Neural progenitor cell (in vitro differentiated cells): ENCODE measurements around the gene DEGS1. TPM values are rescaled to one million over a fixed set of nuclear protein-coding genes. Genes with fewer than 3 reads are reported as not detected.
A peak's percentile ranks its signal among the peaks of the same experiment; 100 is the strongest.
"Not testable (repeated sequence)": the region's sequence is repeated elsewhere in the genome, so short reads cannot be mapped to it uniquely, and the experiment has no call there.

Source experiments
- DNase-seq: peaks from one replicate; pipeline ENCODE4 v3.0.0-alpha.2; 2016; ENCODE audit warnings: low spot score
- H2AFZ ChIP-seq: fragments of 200-600 bp; sonication (generic); replicated peaks from 2 replicates; pipeline ENCODE4 v1.6.1; 2016; ENCODE audit warnings: antibody characterized with exemption
- H3F3A ChIP-seq: fragments of 200-600 bp; sonication (generic); 2 replicates; pipeline ENCODE4 v1.6.1; 2016; ENCODE audit warnings: antibody characterized with exemption, low read depth
- H3K27ac ChIP-seq: fragments of 200-600 bp; sonication (generic); 2 replicates; pipeline ENCODE4 v1.5.1; 2016; ENCODE audit warnings: mild to moderate bottlenecking
- H3K27me3 ChIP-seq: fragments of 200-600 bp; sonication (generic); 2 replicates; pipeline ENCODE4 v1.6.1; 2016; ENCODE audit warnings: mild to moderate bottlenecking, moderate library complexity
- H3K36me3 ChIP-seq: fragments of 200-600 bp; sonication (generic); 2 replicates; pipeline ENCODE4 v1.5.1; 2016
- H3K4me1 ChIP-seq: fragments of 200-600 bp; sonication (generic); 2 replicates; pipeline ENCODE4 v1.6.1; 2016; ENCODE audit warnings: mixed run types
- H3K4me2 ChIP-seq: fragments of 200-600 bp; sonication (generic); 2 replicates; pipeline ENCODE4 v1.6.1; 2016
- H3K4me3 ChIP-seq: fragments of 200-600 bp; sonication (generic); 2 replicates; pipeline ENCODE4 v1.5.1; 2016
- H3K79me2 ChIP-seq: fragments of 200-600 bp; sonication (generic); 2 replicates; pipeline ENCODE4 v1.6.1; 2016; ENCODE audit warnings: low read depth
- H3K9ac ChIP-seq: fragments of 200-600 bp; sonication (generic); 2 replicates; pipeline ENCODE4 v1.6.1; 2016
- H3K9me3 ChIP-seq: fragments of 200-600 bp; sonication (generic); 2 replicates; pipeline ENCODE4 v1.5.1; 2016; ENCODE audit warnings: low read depth
- H4K20me1 ChIP-seq: fragments of 200-600 bp; sonication (generic); 2 replicates; pipeline ENCODE4 v1.6.1; 2016; ENCODE audit warnings: low read depth
- H3K27ac Mint-ChIP-seq: 3 replicates; pipeline ENCODE4 v1.8.0; 2021; ENCODE audit warnings: mixed read lengths
- H3K27me3 Mint-ChIP-seq: 2 replicates; pipeline ENCODE4 v1.8.0; 2022; ENCODE audit warnings: low read depth, mild to moderate bottlenecking, inconsistent platforms, moderate library complexity, mixed read lengths; ENCODE audit not compliant: insufficient read depth
- H3K36me3 Mint-ChIP-seq: 3 replicates; pipeline ENCODE4 v1.8.0; 2021; ENCODE audit warnings: mixed read lengths
- H3K4me1 Mint-ChIP-seq: 3 replicates; pipeline ENCODE4 v1.8.0; 2021; ENCODE audit warnings: mixed read lengths
- H3K4me3 Mint-ChIP-seq: 3 replicates; pipeline ENCODE4 v1.8.0; 2021; ENCODE audit warnings: mild to moderate bottlenecking, moderate library complexity, mixed read lengths
- H3K9me3 Mint-ChIP-seq: 3 replicates; pipeline ENCODE4 v1.8.0; 2020; ENCODE audit warnings: mixed read lengths
- EZH2 ChIP-seq: fragments of 200-600 bp; sonication (generic); IDR thresholded peaks from 2 replicates; pipeline ENCODE4 v1.6.1; 2017; ENCODE audit warnings: antibody characterized with exemption, mild to moderate bottlenecking, moderate library complexity
- EZH2phosphoT487 ChIP-seq: fragments of 200-600 bp; sonication (generic); IDR thresholded peaks from 2 replicates; pipeline ENCODE4 v1.6.1; 2017; ENCODE audit warnings: antibody characterized with exemption
- total RNA-seq: library from RNA; depleted of rRNA; stranded (reverse); fragments of >200 nt; gene quantifications from 2 replicates; pipeline ENCODE4 v1.2.3, GENCODE V29; 2015; ENCODE audit warnings: low replicate concordance
- TF ChIP-seq, protein P1 (sequence below): fragments of 200-600 bp; sonication (generic); IDR thresholded peaks from 2 replicates; pipeline ENCODE4 v1.5.1; 2017; ENCODE audit warnings: antibody characterized with exemption, mild to moderate bottlenecking

Gene DEGS1
- total RNA-seq, 1 donor from 2014 or later = 91.2 TPM

DNA sequence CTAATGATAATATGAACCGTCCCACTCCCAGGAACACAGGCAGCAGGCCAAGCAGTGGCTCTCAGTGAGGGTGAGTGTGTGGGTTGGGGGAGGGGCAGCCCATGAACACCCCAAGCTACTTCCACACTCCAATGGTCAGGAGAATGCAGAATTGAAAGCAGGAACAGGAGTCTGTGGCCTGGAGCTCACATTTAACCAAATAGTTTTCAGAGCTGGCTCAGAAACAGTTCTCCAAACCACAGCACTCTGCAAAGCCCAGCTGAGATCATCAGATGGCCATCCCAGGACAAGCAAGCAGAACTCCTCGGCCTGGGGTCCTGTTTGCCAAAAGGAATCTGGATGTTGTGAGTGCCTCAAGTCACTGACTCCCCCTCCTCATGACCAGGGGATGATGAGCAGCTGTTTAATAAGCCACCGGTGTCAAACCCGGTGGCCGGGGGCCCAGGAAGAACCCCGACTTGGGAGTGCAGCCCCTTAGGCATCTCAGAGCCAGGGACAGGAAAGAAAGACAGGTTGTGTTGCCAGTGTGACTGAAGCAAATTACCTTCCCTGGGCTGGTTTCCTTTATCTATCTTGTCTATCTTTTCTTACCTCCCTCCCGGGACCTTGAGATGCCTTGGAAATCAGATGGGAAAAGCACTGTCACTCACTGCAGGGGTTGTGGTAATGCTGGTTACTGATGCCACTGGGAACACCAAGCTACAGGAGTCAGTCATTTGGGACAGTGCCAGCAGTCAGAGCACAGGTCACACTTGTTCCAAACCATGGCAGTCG, 20.4 kb downstream of the DEGS1 start:
- no peak overlapping the region for H3K9ac ChIP-seq
- TF ChIP-seq, protein P1, sequence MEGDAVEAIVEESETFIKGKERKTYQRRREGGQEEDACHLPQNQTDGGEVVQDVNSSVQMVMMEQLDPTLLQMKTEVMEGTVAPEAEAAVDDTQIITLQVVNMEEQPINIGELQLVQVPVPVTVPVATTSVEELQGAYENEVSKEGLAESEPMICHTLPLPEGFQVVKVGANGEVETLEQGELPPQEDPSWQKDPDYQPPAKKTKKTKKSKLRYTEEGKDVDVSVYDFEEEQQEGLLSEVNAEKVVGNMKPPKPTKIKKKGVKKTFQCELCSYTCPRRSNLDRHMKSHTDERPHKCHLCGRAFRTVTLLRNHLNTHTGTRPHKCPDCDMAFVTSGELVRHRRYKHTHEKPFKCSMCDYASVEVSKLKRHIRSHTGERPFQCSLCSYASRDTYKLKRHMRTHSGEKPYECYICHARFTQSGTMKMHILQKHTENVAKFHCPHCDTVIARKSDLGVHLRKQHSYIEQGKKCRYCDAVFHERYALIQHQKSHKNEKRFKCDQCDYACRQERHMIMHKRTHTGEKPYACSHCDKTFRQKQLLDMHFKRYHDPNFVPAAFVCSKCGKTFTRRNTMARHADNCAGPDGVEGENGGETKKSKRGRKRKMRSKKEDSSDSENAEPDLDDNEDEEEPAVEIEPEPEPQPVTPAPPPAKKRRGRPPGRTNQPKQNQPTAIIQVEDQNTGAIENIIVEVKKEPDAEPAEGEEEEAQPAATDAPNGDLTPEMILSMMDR = no peak
- H3K36me3 ChIP-seq = no peaks in the 10 kb centered on the region
- Mint-ChIP-seq H3K36me3 (peaks cover 1% of the 10 kb centered on the region), H3K27me3 (peaks cover 3% of the 10 kb centered on the region), H3K27ac (peak overlapping the region; percentile 96), H3K9me3 (no peaks in the 10 kb centered on the region), H3K4me1 (peaks cover 23% of the 10 kb centered on the region), H3K4me3 (peak overlapping the region; percentile 59)
- peak overlapping the region; percentile 45 for H3K4me2 ChIP-seq
- DNase-seq = peak; percentile 35
- H2AFZ ChIP-seq = peak overlapping the region; percentile 89
- peaks cover 19% of the 10 kb centered on the region for H3F3A ChIP-seq
- H3K9me3 ChIP-seq = no peaks in the 10 kb centered on the region
- H3K79me2 ChIP-seq = no peaks in the 10 kb centered on the region
- H3K27me3 ChIP-seq = no peaks in the 10 kb centered on the region
- peaks cover 16% of the 10 kb centered on the region for H3K4me1 ChIP-seq
- peak overlapping the region; percentile 23 for H3K27ac ChIP-seq
- no peak overlapping the region for H3K4me3 ChIP-seq
- H4K20me1 ChIP-seq = no peaks in the 10 kb centered on the region

DNA sequence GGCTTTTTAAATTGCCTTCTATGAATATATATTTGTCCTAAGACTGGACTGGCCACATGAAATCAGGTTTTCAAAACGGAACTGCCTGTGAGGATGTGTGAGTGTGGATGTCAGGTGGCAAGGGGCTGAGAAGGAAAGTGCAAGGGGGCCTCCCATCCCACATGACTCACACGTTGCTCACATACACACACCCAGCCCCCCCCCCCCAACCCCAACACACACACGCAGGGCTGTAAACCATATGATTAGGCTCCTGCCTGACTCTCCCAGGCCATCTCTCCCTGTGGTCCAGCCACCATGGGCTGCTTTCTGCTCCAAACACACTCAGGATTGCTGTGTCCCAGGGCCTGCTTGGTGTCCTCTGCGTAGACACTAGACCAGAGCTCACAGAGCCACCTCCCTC, 22.4 kb downstream of the DEGS1 start:
- Histone ChIP-seq H3K4me2 (no peak overlapping the region), H3K4me1 (peaks cover 16% of the 10 kb centered on the region), H4K20me1 (no peaks in the 10 kb centered on the region), H3F3A (peaks cover 11% of the 10 kb centered on the region), H3K79me2 (no peaks in the 10 kb centered on the region), H3K4me3 (no peak overlapping the region), H3K36me3 (no peaks in the 10 kb centered on the region), H3K27me3 (no peaks in the 10 kb centered on the region), H3K27ac (no peak overlapping the region), H2AFZ (no peak overlapping the region), H3K9ac (no peak overlapping the region), H3K9me3 (no peaks in the 10 kb centered on the region)
- Mint-ChIP-seq H3K36me3 (peaks cover 1% of the 10 kb centered on the region), H3K9me3 (no peaks in the 10 kb centered on the region), H3K27ac (no peak overlapping the region), H3K4me3 (no peak overlapping the region), H3K27me3 (no peaks in the 10 kb centered on the region), H3K4me1 (peaks cover 16% of the 10 kb centered on the region)
- no peak for TF ChIP-seq EZH2
- no peak for TF ChIP-seq EZH2phosphoT487
- TF ChIP-seq, protein P1 = no peak
- DNase-seq = no peak

DNA sequence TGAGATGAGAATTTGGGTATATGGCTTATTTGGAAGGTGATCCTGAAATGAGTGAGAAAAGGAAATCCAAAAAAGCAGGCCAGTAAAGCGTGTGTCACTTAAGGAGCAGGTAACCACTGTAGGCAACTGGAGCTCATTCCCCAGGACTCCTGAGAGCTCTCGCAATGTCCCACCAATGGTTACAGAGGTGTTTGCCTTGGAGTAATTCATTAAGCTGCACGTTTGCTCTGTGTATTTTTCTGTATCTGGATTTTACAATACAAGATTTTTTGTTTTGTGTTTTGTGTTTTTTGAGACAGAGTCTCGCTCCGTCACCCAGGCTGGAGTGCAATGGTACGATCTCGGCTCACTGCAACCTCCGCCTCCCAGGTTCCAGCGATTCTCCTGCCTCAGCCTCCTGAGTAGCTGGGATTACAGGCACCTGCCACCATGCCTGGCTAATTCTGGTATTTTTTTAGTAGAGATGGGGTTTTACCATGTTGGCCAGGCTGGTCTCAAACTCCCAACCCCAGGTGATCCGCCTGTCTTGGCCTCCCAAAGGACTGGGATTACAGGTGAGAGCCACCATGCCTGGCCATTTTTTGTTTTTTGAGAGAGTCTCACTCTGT, 23.0 kb downstream of the DEGS1 start:
- not testable (repeated sequence) for H3K36me3 Mint-ChIP-seq, H3K27me3 ChIP-seq, H3K9me3 ChIP-seq, H3K27ac Mint-ChIP-seq, H3K36me3 ChIP-seq, H2AFZ ChIP-seq, H3K4me3 Mint-ChIP-seq, H3K4me2 ChIP-seq, H3K27me3 Mint-ChIP-seq, H3K27ac ChIP-seq, H4K20me1 ChIP-seq, H3K9ac ChIP-seq, H3K79me2 ChIP-seq, H3K4me3 ChIP-seq, DNase-seq, H3K9me3 Mint-ChIP-seq
- peaks cover 11% of the 10 kb centered on the region for H3F3A ChIP-seq
- peaks cover 16% of the 10 kb centered on the region for H3K4me1 ChIP-seq
- peaks cover 16% of the 10 kb centered on the region for H3K4me1 Mint-ChIP-seq
